K562 (cell line): ENCODE results near the gene KRTCAP2. TPM values are rescaled to one million over a fixed set of nuclear protein-coding genes. Genes with fewer than 3 reads are reported as not detected.

Experiments used
- ATAC-seq: fragments of 200-7000 bp; cut with Tn5 transposase; 3 replicates; pipeline ENCODE4 v1.9.1; 2020; ENCODE audit warnings: moderate library complexity
- BruUV-seq: library from RNA; stranded (reverse); fragments of 400-500 nt; replicated peaks from 2 replicates; lab custom pipeline; 2021; lab: Mats Ljungman, UMichigan
- CTCF ChIA-PET: fragments of 300-600 bp; formaldehyde crosslinking; extraction: SDS; loops from one replicate; lab custom pipeline; 2021; ENCODE audit warnings: low intra/inter-chr PET ratio; lab: Yijun Ruan, JAX
- POLR2A ChIA-PET: fragments of 300-600, 350-650 bp; sonication (Branson Sonifier 250); formaldehyde crosslinking; extraction: SDS; loops from one replicate; lab custom pipeline; 2021; ENCODE audit warnings: antibody characterized with exemption, inconsistent platforms; lab: Yijun Ruan, JAX
- DNase-seq, 4 experiments: peaks; one replicate each; pipeline versions ENCODE4 v3.0.0 to v3.0.0-alpha.2; 2011 to 2018; ENCODE audit warnings: low spot score in 3 of 4, mixed read lengths in 3 of 4; ENCODE audit errors: extremely low read depth in 1 of 4
- FAIRE-seq: peaks from 2 replicates; lab custom pipeline; 2011; peaks lifted over from hg19 to GRCh38; lab: Jason Lieb, UNC
- H2AFZ ChIP-seq: 2 replicates; pipeline ENCODE4 v1.6.0; 2011; ENCODE audit warnings: low read depth, low read length, control low read depth, inconsistent platforms
- H3K27ac ChIP-seq: fragments of 200-600 bp; 3 replicates; pipeline ENCODE4 v1.8.0; 2011; ENCODE audit warnings: low read depth, mild to moderate bottlenecking, control low read depth, inconsistent platforms, low read length, moderate library complexity, mixed read lengths; ENCODE audit errors: extremely low read depth
- H3K27me3 ChIP-seq, 2 experiments: fragments of 300-600 bp in 1 of 2; 2 replicates in 1 of 2; 3 replicates in 1 of 2; pipeline versions ENCODE4 v1.6.0 to v1.8.0; 2011; ENCODE audit warnings: inconsistent platforms in 2 of 2, low read length in 2 of 2, mild to moderate bottlenecking in 1 of 2, mixed read lengths in 1 of 2, moderate library complexity in 1 of 2; ENCODE audit not compliant: control insufficient read depth in 2 of 2, insufficient read depth in 2 of 2
- H3K36me3 ChIP-seq: fragments of 300-600 bp; 3 replicates; pipeline ENCODE4 v1.8.0; 2011; ENCODE audit warnings: mild to moderate bottlenecking, low read length, inconsistent platforms; ENCODE audit not compliant: control insufficient read depth, insufficient read depth
- H3K4me1 ChIP-seq, 2 experiments: fragments of 200-600 bp in 1 of 2; replicated peaks in 1 of 2; 2 replicates in 1 of 2; 3 replicates in 1 of 2; pipeline versions ENCODE4 v1.5.1 to v1.8.0; 2011; ENCODE audit warnings: inconsistent platforms in 2 of 2, low read length in 2 of 2, mild to moderate bottlenecking in 1 of 2, mixed read lengths in 1 of 2, moderate library complexity in 1 of 2; ENCODE audit not compliant: control insufficient read depth in 2 of 2, insufficient read depth in 2 of 2
- H3K4me2 ChIP-seq: 2 replicates; pipeline ENCODE4 v1.6.1; 2011; ENCODE audit warnings: low read length, control low read depth, inconsistent platforms, mixed read lengths; ENCODE audit not compliant: insufficient read depth
- H3K4me3 ChIP-seq: fragments of 200-600 bp; sonication (generic), shearing (Covaris generic); 2 replicates; pipeline ENCODE4 v1.5.1; 2016; ENCODE audit warnings: control low read depth, inconsistent platforms
- H3K79me2 ChIP-seq: fragments of 200-600 bp; 3 replicates; pipeline ENCODE4 v1.8.0; 2011; ENCODE audit warnings: low read length, inconsistent platforms; ENCODE audit not compliant: control insufficient read depth, insufficient read depth
- H3K9ac ChIP-seq, 2 experiments: 2 replicates each; pipeline versions ENCODE4 v1.6.0 to v1.6.1; 2011; ENCODE audit warnings: low read depth in 2 of 2, low read length in 2 of 2, control low read depth in 1 of 2, inconsistent platforms in 1 of 2, mild to moderate bottlenecking in 1 of 2, mixed read lengths in 1 of 2; ENCODE audit not compliant: insufficient read depth in 1 of 2
- H3K9me1 ChIP-seq: one replicate; pipeline ENCODE4 v1.6.0; 2011; ENCODE audit warnings: inconsistent platforms, mild to moderate bottlenecking, low read length, moderate library complexity; ENCODE audit not compliant: control insufficient read depth, insufficient read depth
- H3K9me3 ChIP-seq: replicated peaks from 2 replicates; pipeline ENCODE4 v1.5.1; 2011; ENCODE audit warnings: low read depth, low read length, inconsistent platforms; ENCODE audit not compliant: control insufficient read depth, insufficient read depth
- H4K20me1 ChIP-seq: replicated peaks from 2 replicates; pipeline ENCODE4 v1.6.1; 2011; ENCODE audit warnings: low read length, inconsistent platforms, mixed read lengths; ENCODE audit not compliant: control insufficient read depth, insufficient read depth
- DACH1 ChIP-seq: fragments of 450-650 bp; IDR thresholded peaks from 2 replicates; pipeline ENCODE4 v1.6.1; 2018; ENCODE audit not compliant: partially characterized antibody
- DIDO1 ChIP-seq: fragments of 450-650 bp; IDR thresholded peaks from 2 replicates; pipeline ENCODE4 v1.6.1; 2016; ENCODE audit warnings: low read depth, missing biosample characterization, missing genetic modification characterization
- HDGF ChIP-seq: fragments of 450-650 bp; IDR thresholded peaks from 2 replicates; pipeline ENCODE4 v1.6.1; 2016
- NR2C1 ChIP-seq, 2 experiments: fragments of 450-650 bp; IDR thresholded peaks; 2 replicates each; pipeline ENCODE4 v1.6.1; 2017; ENCODE audit warnings: mild to moderate bottlenecking in 2 of 2, antibody characterized with exemption in 1 of 2, inconsistent platforms in 1 of 2, missing compliant biosample characterization in 1 of 2, missing genetic modification characterization in 1 of 2
- NR3C1 ChIP-seq: sonication (generic); formaldehyde crosslinking; IDR thresholded peaks from 2 replicates; pipeline ENCODE4 v1.8.1; 2022; ENCODE audit warnings: missing genetic modification reagents
- POLR2G ChIP-seq: fragments of 200-400 bp; formaldehyde crosslinking; IDR thresholded peaks from 2 replicates; pipeline ENCODE4 v1.6.1; 2017; ENCODE audit warnings: low read depth, mild to moderate bottlenecking, antibody characterized with exemption, low read length, moderate library complexity
- PTBP1 ChIP-seq: fragments of 200-400 bp; formaldehyde crosslinking; IDR thresholded peaks from 2 replicates; pipeline ENCODE4 v1.6.1; 2017; ENCODE audit warnings: low read depth, low read length
- TOE1 ChIP-seq, 2 experiments: fragments of 450-650 bp in 1 of 2; sonication (generic) in 1 of 2; formaldehyde crosslinking in 1 of 2; IDR thresholded peaks; 2 replicates each; pipeline versions ENCODE4 v1.7.1 to v1.8.0; 2016 to 2022; ENCODE audit warnings: borderline replicate concordance in 2 of 2, mild to moderate bottlenecking in 2 of 2, antibody characterized with exemption in 1 of 2, inconsistent platforms in 1 of 2, low read depth in 1 of 2, missing genetic modification reagents in 1 of 2, moderate library complexity in 1 of 2
- WGBS: fragments of 100-300 bp; shearing (Covaris generic); methylation state at CpG from one replicate; pipeline ENCODE4 v1.1.6; 2016; ENCODE audit warnings: low coverage, mixed read lengths; ENCODE audit not compliant: insufficient coverage; ENCODE audit errors: missing lambda C conversion rate; 5-methylcytosine and 5-hydroxymethylcytosine counted together
- in situ Hi-C: fragments of 300-500 bp; cut with MboI; formaldehyde crosslinking; loops from 4 replicates; pipeline ENCODE4 v1.15.0; 2018; ENCODE audit warnings: inconsistent platforms, mixed read lengths
- intact Hi-C: fragments of 100-400 bp; cut with micrococcal nuclease; formaldehyde crosslinking; loops from 2 replicates; pipeline ENCODE4 v1.14.2; 2022
- polyA plus RNA-seq, 8 experiments: library from polyadenylated mRNA; depleted of rRNA in 4 of 8; stranded (reverse) in 5 of 8; unstranded in 3 of 8; fragments of >200 nt; fragmentation: Nextera tagmentation in 2 of 8; fragmentation: Illumina TruSeq in 1 of 8; extraction: Ambion mirVana in 2 of 8; extraction: Trizol in 1 of 8; gene quantifications; 2 replicates each; pipeline versions ENCODE4 v1.2.1 to v1.2.3, GENCODE V29; 2011 to 2014; ENCODE audit warnings: inconsistent platforms in 1 of 8, missing spikeins in 1 of 8
- total RNA-seq, 7 experiments: library from RNA; depleted of rRNA in 6 of 7; stranded (reverse); fragments of >200 nt in 6 of 7; fragmentation: Illumina TruSeq in 2 of 7; extraction: Trizol in 2 of 7; gene quantifications; 2 replicates each; pipeline versions ENCODE4 v1.2.1 to v1.2.3, GENCODE V29; 2011 to 2021; ENCODE audit warnings: low replicate concordance in 1 of 7
- TF ChIP-seq, protein P1 (sequence below): fragments of 450-650 bp; formaldehyde crosslinking; IDR thresholded peaks from 2 replicates; pipeline ENCODE4 v1.4.0; 2022; ENCODE audit warnings: mild to moderate bottlenecking, moderate library complexity
- TF ChIP-seq, protein P2 (sequence below): fragments of 450-650 bp; formaldehyde crosslinking; IDR thresholded peaks from 2 replicates; pipeline ENCODE4 v1.4.0; 2022; ENCODE audit warnings: missing genetic modification characterization
- TF ChIP-seq, protein P3 (sequence below): fragments of 450-650 bp; formaldehyde crosslinking; IDR thresholded peaks from 2 replicates; pipeline ENCODE4 v1.4.0; 2020; ENCODE audit warnings: mild to moderate bottlenecking

The KRTCAP2 gene
- total and polyA plus RNA-seq, 9 of the 15 experiments (the other 6 are each of a cell fraction or from before 2014, with no cell fraction given), result 126 to 436 (median 244) TPM

DNA sequence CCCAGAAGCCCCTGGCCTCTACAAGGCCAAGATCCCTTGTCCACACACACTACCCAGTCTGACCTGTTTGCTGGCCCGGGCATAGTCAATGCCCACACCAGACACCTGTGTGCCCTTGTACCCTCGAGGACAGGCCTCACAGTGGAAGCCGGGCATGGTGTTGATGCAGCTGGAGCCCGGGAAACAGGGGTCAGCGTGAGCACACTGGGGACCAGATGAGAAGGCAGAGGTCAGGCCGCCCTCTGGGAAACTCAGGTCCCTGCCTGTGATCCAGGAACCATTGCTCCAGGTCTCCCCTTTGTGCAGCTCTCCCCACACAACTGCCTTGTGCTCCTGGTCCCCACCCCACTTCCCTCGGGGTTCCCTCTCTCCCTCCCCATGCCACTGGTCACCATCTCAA lies 29.1 kb upstream of the KRTCAP2 start:
- POLR2A ChIA-PET, result interaction anchor here (0.6 to 0.7 kb wide), 2 partner anchors 42 to 435 kb away, joined by 3 read pairs; no protein-coding TSS in a partner anchor
- Histone ChIP-seq H3K79me2 (no peaks in the 10 kb centered on the region), H3K36me3 (peaks cover 21% of the 10 kb centered on the region; the same call in 2 of the 3 replicates), H3K27ac (no peak overlapping the region), H3K4me2 (no peak overlapping the region), H3K4me3 (no peak overlapping the region), H3K9ac (peak overlapping the region in 1 of 2 experiments; percentile 82; a peak in 2 of 4 replicates), H3K9me1 (no peaks in the 10 kb centered on the region), H4K20me1 (no peaks in the 10 kb centered on the region), H3K9me3 (no peaks in the 10 kb centered on the region), H2AFZ (no peak overlapping the region), H3K27me3 (no peaks in the 10 kb centered on the region), H3K4me1 (peaks cover 5 to 17% of the 10 kb centered on the region in 2 experiments; a peak in 4 of 5 replicates)
- in situ Hi-C loops, result no loop called here
- 0 out of 2 replicates have a peak, but pooled peaks have one; percentile 28 for TF ChIP-seq POLR2G
- TF ChIP-seq, protein P1, sequence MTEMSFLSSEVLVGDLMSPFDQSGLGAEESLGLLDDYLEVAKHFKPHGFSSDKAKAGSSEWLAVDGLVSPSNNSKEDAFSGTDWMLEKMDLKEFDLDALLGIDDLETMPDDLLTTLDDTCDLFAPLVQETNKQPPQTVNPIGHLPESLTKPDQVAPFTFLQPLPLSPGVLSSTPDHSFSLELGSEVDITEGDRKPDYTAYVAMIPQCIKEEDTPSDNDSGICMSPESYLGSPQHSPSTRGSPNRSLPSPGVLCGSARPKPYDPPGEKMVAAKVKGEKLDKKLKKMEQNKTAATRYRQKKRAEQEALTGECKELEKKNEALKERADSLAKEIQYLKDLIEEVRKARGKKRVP, result no peak
- CTCF ChIA-PET, result no interaction called here
- no peak for ATAC-seq
- no peak for FAIRE-seq
- no TSS peak for BruUV-seq
- intact Hi-C loops, result no loop called here
- no peak for DNase-seq
- 50% methylated on average over 7 of the region's 7 CpGs for WGBS

DNA sequence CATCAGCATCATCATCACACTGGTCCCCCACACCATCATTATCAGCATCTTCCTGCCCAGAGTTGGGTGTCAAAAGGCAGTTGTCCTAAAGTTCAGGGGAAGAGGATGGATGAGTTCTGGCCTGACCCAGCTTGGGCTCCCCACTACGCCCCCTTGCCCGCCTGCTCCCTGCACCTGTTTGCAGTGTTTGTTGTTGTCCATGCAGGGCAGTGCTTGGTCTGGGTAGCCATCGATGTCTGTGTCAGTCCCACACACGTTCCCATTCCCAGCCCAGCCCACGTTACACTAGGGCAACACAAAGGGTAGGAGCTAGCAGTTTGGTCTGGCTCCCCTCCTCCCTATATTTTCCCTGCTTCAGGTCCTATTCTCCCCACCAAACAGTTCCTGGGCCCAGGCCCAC lies 27.8 kb upstream of the KRTCAP2 start:
- in situ Hi-C loops (no loop called here), intact Hi-C loops (no loop called here)
- POLR2A ChIA-PET, result no interaction called here
- WGBS, result 65% methylated on average over 5 of the region's 5 CpGs
- H3K9me1 ChIP-seq, result no peaks in the 10 kb centered on the region
- H3K36me3 ChIP-seq, result peaks cover 34% of the 10 kb centered on the region; the same call in 2 of the 3 replicates
- no peaks in the 10 kb centered on the region for H4K20me1 ChIP-seq
- no peak for ATAC-seq
- BruUV-seq, result no TSS peak
- FAIRE-seq, result no peak
- H2AFZ ChIP-seq, result no peak overlapping the region
- peaks cover under 1 to 19% of the 10 kb centered on the region in 2 experiments; a peak in 3 of 5 replicates for H3K4me1 ChIP-seq
- no peak for DNase-seq
- H3K27ac ChIP-seq, result no peak overlapping the region
- H3K27me3 ChIP-seq, result no peaks in the 10 kb centered on the region
- H3K9me3 ChIP-seq, result no peaks in the 10 kb centered on the region
- H3K4me3 ChIP-seq, result no peak overlapping the region
- no peak overlapping the region for H3K4me2 ChIP-seq
- 0 out of 4 replicates have a peak overlapping the region, but pooled peaks of 1 of the 2 experiments have one; percentile 15 for H3K9ac ChIP-seq
- CTCF ChIA-PET, result no interaction called here
- peaks cover 4% of the 10 kb centered on the region; the same call in 1 of the 3 replicates for H3K79me2 ChIP-seq
- TF ChIP-seq HDGF (no peak), DIDO1 (no peak), NR2C1 (IDR thresholded peaks at IDR 0.05) (no peak), NR2C1 (tag; IDR thresholded peaks at IDR 0.05) (no peak), DACH1 (no peak), TOE1 (IDR thresholded peaks at IDR 0.05; ENCODE audit: borderline replicate concordance) (no peak), TOE1 (CRISPR knock-in tag; IDR thresholded peaks at IDR 0.05; ENCODE audit: borderline replicate concordance, low read depth) (no peak), PTBP1 (no peak), NR3C1 (CRISPR knock-in tag) (no peak)
- TF ChIP-seq, protein P2, sequence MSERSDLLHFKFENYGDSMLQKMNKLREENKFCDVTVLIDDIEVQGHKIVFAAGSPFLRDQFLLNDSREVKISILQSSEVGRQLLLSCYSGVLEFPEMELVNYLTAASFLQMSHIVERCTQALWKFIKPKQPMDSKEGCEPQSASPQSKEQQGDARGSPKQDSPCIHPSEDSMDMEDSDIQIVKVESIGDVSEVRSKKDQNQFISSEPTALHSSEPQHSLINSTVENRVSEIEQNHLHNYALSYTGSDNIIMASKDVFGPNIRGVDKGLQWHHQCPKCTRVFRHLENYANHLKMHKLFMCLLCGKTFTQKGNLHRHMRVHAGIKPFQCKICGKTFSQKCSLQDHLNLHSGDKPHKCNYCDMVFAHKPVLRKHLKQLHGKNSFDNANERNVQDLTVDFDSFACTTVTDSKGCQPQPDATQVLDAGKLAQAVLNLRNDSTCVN, result no peak
- TF ChIP-seq, protein P3, sequence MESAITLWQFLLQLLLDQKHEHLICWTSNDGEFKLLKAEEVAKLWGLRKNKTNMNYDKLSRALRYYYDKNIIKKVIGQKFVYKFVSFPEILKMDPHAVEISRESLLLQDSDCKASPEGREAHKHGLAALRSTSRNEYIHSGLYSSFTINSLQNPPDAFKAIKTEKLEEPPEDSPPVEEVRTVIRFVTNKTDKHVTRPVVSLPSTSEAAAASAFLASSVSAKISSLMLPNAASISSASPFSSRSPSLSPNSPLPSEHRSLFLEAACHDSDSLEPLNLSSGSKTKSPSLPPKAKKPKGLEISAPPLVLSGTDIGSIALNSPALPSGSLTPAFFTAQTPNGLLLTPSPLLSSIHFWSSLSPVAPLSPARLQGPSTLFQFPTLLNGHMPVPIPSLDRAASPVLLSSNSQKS (CRISPR knock-in tag), result no peak
